ENCODE results near the gene PRF1. TPM values are rescaled to one million over a fixed set of nuclear protein-coding genes. Genes with fewer than 3 reads are reported as not detected.
A peak's percentile ranks its signal among the peaks of the same experiment; 100 is the strongest.
"Not testable (repeated sequence)": the region's sequence is repeated elsewhere in the genome, so short reads cannot be mapped to it uniquely, and the experiment has no call there.

The PRF1 gene
- polyA plus RNA-seq, 1 donor, result 0.74 TPM

DNA sequence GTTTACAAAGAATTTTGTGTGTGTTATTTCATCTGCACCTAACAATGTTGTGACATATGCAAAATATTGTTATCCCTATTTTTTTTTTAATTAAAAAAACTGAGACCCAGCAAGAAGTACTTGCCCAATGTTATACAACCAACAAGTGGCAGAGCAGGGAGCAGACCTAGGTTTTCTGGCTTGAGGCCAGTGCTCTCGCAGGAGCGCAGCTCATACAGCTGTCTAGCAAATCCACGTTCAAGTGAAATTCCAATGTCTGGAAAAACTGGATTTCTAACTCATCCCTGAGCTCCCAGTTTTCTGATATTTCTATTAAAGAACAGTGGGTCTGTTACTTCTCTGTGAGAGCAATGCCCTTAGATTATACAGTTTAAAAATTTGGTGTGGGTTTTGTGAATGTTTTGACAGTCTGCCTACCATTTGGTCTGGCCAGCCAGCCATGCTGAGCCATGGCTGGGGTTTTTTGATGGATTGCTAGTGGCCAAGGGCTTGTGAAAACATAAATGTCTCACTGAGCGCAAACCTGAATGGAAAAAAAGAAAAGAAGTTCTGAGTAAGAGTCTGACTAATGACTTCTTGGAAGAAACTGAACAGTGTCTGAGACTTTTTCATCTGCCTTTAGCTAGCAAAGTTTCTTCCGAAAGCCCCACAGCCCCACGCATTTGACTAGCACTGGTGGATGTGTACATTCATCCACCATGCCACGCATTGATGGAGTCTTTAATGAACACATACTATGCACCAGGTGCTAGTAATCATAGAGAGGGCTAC is 15.4 kb upstream of the PRF1 start:
- peak; percentile 31 for DNase-seq

GRCh38 chr10:70616761-70617160 is 14.2 kb upstream of the PRF1 start:
- no peak for DNase-seq

- DNase-seq, result no peak
Observed at GRCh38 chr10:70615784-70616522, 13.4 kb upstream of the PRF1 start.

DNA sequence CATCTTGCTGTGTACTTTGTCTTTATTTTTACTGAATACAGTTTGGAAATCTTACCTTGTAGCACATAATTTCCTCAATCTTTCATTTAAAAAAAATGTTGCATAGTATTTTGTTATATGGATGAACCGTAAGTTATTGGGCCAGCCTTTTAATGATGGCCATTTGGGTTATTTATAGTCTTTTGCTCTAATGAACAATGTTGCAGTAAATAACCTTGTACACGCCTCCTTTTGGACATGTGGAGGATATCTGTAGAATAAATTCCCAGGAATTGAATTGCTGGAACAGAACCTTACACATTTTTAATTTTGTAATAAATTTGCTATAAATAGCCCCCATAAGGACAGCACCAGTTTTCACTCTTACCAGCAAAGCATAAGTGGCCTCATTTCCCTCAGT is 12.7 kb upstream of the PRF1 start:
- DNase-seq, result no peak

GRCh38 chr10:70614364-70614763 is 11.8 kb upstream of the PRF1 start:
- DNase-seq, result not testable (repeated sequence)

DNA sequence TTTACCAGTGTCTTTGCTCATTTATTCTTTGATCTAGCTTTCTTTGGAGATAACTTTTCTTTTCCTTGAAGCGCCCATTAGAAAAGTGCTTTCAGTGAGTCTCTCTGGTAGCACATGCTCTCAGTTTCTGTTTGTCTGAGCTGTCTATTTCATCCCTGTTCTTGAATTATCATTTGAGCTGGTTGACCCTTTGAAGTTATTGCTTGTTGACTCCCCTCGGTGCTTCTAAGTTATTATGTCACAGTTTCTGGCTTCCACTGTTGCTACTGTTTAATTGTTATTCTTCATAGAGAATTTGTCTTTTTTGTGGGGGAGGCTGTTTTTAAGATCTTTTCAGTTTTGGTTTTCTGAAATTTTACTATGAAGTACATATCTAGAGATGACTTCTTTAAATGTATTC is 11.4 kb upstream of the PRF1 start:
- no peak for DNase-seq

DNA sequence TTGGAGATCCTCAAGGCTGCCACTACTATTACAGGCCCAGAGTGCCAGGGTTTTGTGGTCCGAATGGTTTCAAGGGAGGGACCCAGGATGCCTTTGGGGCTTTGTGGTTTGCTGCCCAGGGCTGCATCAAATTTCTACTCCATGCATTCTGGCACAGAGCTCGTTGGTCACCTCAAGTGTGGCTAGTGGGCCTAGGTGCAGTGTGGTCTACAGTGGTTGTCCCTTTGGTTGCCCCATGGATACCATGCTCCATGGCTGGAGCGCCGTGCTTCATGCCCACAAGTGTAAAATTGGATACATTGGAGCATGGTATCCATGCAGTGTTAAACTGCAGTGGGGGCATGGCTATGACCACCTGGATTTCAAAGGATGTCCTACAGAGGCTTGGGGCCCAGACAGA is 5.4 kb upstream of the PRF1 start:
- no peak for DNase-seq

- DNase-seq, result no peak
Observed at GRCh38 chr10:70605161-70605560, 2.6 kb upstream of the PRF1 start.

- DNase-seq, result no peak
Observed at GRCh38 chr10:70604106-70604505, 1.6 kb upstream of the PRF1 start.

GRCh38 chr10:70603449-70603801 is 884 bp upstream of the PRF1 start:
- DNase-seq, result no peak

DNA sequence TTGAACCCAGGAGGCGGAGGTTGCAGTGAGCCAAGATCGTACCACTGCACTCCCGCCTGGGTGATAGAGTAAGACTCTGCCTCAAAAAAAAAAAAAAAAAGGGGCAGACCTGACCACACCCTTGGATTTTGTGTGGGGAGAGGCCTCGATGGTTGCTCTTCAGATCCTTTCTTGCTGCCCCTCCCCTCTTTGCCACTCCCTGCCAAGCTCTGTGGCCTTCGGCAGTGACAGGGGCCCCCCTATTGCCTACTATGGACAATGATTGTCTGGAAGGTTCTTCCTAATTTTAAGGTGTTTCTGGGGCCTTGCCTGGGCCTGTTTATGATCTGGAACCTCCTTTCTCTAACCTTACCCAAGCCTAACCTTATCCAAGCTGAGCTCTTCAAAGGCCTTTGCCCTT is 795 bp downstream of the PRF1 start:
- DNase-seq, result no peak

DNA sequence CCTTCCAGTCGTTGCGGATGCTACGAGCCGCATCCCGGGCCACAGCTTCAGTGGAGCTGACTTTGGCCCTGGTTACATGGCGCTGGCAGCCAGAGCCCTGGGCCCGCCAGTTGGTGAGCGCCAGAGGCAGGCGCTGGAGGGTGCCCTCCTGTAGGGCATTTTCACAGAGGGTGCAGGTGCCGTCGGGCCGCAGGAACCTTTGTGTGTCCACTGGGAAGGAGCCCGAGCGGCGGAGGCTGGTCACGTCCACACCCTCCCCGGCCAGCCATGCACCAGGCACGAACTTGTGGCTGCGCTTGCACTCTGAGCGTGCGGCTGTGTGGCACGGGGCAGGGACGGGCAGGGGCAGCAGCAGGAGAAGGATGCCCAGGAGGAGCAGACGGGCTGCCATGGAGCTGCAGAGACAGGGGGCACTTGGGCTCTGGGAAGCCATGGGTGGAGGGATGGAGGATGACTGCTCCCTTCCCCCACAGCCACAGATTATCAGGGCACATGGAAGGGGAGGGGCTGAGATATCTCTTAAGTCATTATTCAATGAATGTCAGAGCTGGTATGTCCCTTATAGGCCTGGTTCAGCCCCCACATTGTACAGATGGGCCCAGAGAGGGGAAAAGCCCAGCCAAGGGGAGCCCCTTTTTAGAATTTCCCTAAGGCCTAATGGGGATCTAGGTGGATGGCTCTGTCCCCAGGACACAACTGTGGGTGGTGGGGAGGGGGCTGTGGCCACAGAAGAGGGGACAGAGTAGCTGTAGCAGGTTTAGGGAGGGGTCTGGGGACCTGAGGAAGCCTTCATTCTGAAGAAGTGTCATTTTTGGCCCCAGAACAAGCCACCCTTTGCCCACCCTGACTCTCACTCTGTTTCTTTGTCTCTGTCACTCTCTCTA is 1.8 kb downstream of the PRF1 start:
- no peak for DNase-seq

GRCh38 chr10:70599791-70600190 is 2.8 kb downstream of the PRF1 start:
- DNase-seq, result no peak

- DNase-seq, result no peak
Observed at GRCh38 chr10:70599319-70599718, 3.2 kb downstream of the PRF1 start.

DNA sequence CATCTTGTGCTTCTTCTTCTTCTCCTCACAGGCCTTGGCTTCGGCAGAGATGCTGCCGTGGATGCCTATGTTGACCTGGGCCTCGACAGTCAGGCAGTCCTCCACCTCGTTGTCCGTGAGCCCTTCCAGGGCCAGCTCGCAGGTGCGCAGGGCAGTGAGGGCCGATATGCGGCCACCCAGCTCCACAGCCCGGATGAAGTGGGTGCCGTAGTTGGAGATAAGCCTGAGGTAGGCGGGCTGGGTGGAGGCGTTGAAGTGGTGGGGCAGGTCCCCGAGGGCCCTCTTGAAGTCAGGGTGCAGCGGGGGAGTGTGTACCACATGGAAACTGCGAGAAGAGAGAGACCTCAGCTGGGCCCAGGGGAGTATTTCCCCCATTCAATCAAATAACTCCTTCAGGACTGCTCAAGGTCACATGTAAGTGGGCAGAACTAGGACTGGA is 3.7 kb downstream of the PRF1 start:
- DNase-seq, result no peak

DNA sequence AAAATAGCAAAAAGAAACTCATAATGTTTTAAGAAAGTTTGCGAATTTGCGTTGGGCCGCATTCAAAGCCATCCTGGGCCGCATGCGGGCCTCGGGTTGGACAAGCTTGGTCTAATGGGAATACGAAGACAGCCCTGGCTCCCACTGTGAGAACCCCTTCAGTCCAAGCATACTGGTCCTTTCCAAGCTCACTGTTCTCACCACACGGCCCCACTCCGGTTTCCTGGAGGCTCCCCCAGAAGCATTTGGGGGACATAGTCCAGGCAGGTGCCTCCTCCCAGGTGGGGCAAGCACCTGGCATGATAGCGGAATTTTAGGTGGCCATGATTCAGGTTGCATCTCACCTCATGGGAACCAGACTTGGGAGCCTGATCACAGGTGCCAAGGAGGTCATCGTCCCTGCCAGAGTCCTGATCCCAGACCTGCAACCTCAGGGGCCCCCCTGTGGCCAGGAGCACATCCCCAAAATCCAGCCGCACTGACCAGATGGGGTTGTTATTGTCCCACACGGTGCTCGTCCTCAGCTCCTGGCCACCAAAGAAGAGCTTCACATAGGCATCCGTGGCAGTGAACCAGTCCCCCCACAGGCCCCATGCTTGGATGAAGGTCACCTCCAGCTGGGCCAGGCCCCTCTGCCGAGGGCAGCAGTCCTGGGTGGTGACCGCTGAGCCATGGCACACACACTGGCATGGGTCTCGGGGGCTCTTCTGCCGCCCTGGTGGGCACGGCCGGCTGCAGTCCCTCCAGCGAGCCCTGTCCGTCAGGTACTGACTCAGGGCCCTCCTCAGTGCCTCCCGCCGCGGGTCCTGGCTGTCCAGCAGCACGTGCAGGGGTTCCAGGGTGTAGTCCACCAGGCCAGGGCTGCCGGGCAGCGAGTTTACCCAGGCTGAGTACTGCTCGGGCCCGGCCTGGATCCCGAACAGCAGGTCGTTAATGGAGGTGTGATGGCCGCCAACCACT is 4.4 kb downstream of the PRF1 start:
- no peak for DNase-seq

DNA sequence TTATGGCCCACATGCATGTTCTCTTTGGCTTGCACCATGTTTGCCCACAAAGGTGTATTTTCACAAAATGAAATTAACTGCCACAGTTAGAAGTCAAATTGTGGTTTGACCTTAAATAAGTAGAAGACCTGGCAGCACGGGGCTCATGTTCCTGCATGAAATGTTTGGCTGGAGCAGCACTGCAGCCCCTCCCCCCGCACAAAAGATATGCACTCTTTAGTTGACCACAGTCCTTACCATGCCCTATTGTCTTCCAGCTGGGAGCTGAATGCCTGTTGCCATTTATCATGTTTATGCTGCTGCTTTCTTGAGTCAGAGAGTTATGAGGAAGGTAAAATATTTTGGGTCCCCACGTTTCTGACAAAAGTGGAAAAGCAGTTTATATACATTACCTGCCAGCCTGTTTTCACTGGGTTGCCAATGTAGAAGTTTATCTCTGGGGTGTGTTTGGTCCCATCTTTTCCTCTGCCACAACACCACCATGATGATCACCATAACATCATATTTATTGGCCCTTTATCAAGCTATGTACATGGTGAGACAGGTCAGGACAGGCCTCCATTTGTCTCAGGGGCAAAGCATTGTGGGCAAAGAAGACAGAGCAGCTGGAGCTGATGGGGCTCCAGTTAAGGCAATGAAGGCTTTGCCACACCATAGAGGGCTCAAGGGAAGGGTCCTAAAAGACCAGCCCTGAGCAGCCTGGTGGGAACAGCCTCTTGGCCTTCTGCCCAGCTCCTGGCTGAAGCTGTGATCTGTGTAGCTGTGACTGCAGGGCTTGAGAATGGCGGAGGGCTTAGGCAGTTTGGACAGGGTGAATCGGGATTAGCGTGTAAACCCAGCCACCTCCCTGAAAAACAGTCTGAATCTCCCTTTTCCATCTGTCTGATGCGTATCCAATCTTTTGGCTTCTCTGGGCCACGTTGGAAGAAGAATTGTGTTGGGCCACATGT is 5.4 kb downstream of the PRF1 start:
- peak; percentile 66 for DNase-seq

- no peak for DNase-seq
Observed at GRCh38 chr10:70596110-70596798, 6.3 kb downstream of the PRF1 start.

GRCh38 chr10:70595566-70596016 is 7.0 kb downstream of the PRF1 start:
- DNase-seq, result no peak

DNA sequence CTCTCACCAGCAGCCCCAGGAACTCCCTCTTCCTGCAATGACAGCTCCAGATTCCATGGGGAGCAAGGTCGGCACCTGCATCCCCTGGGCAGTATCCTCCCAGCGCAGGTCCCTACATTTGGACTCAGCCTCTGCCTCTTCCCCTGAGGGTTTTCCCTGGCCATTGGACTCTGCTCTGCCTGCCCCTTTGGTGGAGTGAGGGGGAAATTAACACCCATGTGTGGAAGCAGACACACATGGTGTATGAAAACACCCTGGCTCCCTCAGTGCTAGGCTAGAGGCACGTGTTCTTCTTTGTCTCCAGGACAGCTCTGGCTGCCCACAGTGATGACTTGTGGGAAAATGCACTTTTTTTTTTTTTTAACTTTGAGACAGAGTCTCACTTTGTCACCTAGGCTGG is 8.4 kb downstream of the PRF1 start:
- DNase-seq, result no peak
